ENCODE data around the gene OR5J2. TPM values are rescaled to one million over a fixed set of nuclear protein-coding genes. Genes with fewer than 3 reads are reported as not detected.

OR5J2 gene
- total RNA-seq, 4 donors from 2014 or later = not detected

DNA sequence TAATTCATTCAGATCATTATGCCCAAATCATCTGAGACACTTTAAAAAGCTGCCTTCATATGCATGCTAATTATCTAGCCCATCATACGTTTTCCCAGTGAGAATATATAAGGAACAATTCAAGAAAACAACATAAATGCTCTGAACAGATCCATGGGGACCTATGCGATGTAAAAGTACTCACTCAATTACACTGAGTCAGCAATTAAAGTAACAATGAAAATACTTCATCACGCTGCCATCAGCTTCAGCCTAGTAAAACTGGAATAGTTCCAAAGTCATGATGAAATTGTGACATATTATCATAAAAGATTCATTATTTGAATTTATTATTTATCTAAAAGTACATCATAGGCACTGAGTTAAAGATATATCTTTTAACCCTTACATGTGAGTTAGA is 12.6 kb upstream of the OR5J2 start:
- WGBS, 2 donors = 56 to 61% methylated on average over 3 of the region's 3 CpGs
- intact Hi-C loops (cut with DNase I; ENCODE audit: low total_unique reads) = no loop called here
- no peak overlapping the region for H3K4me3 ChIP-seq (ENCODE audit: low read depth, poor library complexity, severe bottlenecking)
- DNase-seq (ENCODE audit: low spot score in 2 of 2) = no peak
- TF ChIP-seq POLR2A (IDR thresholded peaks at IDR 0.05) = no peak
- TF ChIP-seq CTCF (IDR thresholded peaks at IDR 0.05) = no peak

DNA sequence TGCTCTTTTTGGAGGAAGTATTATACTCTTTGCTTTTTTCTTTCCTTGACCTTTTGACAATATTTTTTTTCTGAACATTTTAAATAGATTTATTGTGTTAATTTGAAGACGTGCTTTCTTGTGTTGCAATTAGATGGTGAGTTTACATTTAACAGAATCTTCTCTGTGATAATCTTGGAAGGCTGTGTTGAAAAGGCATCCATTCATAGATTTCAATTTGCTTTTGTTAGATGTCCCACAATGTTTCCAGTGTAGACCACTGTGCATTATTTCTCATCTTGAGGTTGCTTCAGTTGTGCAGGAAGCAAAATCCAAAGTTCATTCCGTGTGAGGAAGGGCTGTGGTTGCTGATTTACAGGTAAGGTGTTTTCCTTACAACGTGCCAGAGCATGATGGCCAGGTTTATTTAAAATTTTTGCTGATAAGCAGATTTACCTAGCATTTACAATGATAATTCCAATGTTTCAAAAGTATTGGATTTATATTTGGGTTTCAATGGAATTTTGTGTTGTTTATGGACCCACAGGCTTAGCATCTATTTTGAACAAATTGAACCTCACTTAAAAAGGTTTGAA is 4.1 kb upstream of the OR5J2 start:
- no peak for TF ChIP-seq POLR2A (IDR thresholded peaks at IDR 0.05)
- TF ChIP-seq CTCF (IDR thresholded peaks at IDR 0.05) = no peak
- 51 to 55% methylated on average over 3 of the region's 3 CpGs for WGBS, 2 donors
- intact Hi-C loops (cut with DNase I; ENCODE audit: low total_unique reads) = no loop called here
- no peak overlapping the region for H3K4me3 ChIP-seq (ENCODE audit: low read depth, poor library complexity, severe bottlenecking)
- DNase-seq (ENCODE audit: low spot score in 2 of 2) = no peak

DNA sequence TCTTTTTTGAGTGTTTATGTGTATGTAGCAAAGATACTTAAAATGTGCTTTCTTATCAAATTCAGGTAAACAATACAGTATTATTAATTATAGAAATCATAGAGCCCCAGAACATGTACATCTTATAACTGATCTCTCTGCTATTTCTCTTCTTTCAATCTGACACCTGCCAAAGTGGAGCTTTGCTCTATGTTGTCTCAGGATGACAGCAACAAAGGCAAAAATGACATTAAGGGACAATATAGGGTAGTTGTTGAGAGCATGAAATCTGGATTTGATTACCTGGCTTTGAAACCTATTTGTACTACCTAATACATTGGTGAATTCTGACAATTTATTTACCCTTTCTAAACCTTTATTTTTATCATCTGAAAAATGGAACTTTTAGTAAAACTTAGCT is 7.0 kb downstream of the OR5J2 start:
- no peak overlapping the region for H3K4me3 ChIP-seq (ENCODE audit: low read depth, poor library complexity, severe bottlenecking)
- TF ChIP-seq CTCF (IDR thresholded peaks at IDR 0.05) = no peak
- TF ChIP-seq POLR2A (IDR thresholded peaks at IDR 0.05) = no peak
- intact Hi-C loops (cut with DNase I; ENCODE audit: low total_unique reads) = no loop called here
- no peak for DNase-seq (ENCODE audit: low spot score in 2 of 2)

- TF ChIP-seq CTCF (IDR thresholded peaks at IDR 0.05) = no peak
- TF ChIP-seq POLR2A (IDR thresholded peaks at IDR 0.05) = no peak
- no peak for DNase-seq (ENCODE audit: low spot score in 2 of 2)
- no peak overlapping the region for H3K4me3 ChIP-seq (ENCODE audit: low read depth, poor library complexity, severe bottlenecking)
- intact Hi-C loops (cut with DNase I; ENCODE audit: low total_unique reads) = no loop called here
- 92 to 96% methylated on average over 3 of the region's 3 CpGs for WGBS, 2 donors
Measured at GRCh38 chr11:56188602-56189001, 12.2 kb downstream of the OR5J2 start.

DNA sequence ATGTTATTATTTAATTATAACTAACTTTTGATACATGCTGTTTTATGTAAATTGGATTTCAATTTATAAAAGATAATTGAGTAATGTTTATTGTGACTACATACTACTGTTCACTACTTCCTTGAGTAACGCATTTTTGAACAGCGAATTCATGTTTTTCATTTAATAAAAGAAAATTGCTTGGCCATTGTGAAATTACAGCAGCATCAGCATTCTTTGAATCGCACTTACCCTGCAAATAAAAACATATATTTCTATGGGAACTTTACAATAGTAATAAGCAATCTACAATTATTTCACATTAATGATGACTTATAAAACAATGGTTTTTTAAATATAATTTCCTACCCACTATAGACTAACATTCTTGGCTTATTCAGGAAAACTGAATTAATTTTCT is 20.3 kb downstream of the OR5J2 start:
- H3K4me3 ChIP-seq (ENCODE audit: low read depth, poor library complexity, severe bottlenecking) = no peak overlapping the region
- DNase-seq (ENCODE audit: low spot score in 2 of 2) = no peak
- intact Hi-C loops (cut with DNase I; ENCODE audit: low total_unique reads) = no loop called here
- WGBS, 2 donors = 87 to 88% methylated on average over 3 of the region's 3 CpGs
- TF ChIP-seq POLR2A (IDR thresholded peaks at IDR 0.05) (no peak), CTCF (IDR thresholded peaks at IDR 0.05) (no peak)

GRCh38 chr11:56197367-56197766 is 20.9 kb downstream of the OR5J2 start:
- intact Hi-C loops (cut with DNase I; ENCODE audit: low total_unique reads) = no loop called here
- no peak for DNase-seq (ENCODE audit: low spot score in 2 of 2)
- WGBS, 2 donors = 58 to 63% methylated on average over 2 of the region's 2 CpGs
- no peak overlapping the region for H3K4me3 ChIP-seq (ENCODE audit: low read depth, poor library complexity, severe bottlenecking)
- TF ChIP-seq CTCF (IDR thresholded peaks at IDR 0.05) (no peak), POLR2A (IDR thresholded peaks at IDR 0.05) (no peak)
